HCT116 (cell line): Measurements from ENCODE around the gene GPRC5A.
A peak's percentile ranks its signal among the peaks of the same experiment; 100 is the strongest.

Experiments used
- ATF3 ChIP-seq: IDR thresholded peaks from 2 replicates; pipeline ENCODE4 v1.6.1; 2012
- CTCF ChIP-seq, 3 experiments: fragments of 200-600 bp in 1 of 3; sonication (generic) in 1 of 3; IDR thresholded peaks in 2 of 3; conservative IDR thresholded peaks in 1 of 3; 2 replicates each; pipeline ENCODE4 v1.5.1; 2012 to 2017; ENCODE audit warnings: low read depth in 2 of 3, low read length in 2 of 3, antibody characterized with exemption in 1 of 3, borderline replicate concordance in 1 of 3, control low read depth in 1 of 3, mild to moderate bottlenecking in 1 of 3, mixed read lengths in 1 of 3, mixed run types in 1 of 3, moderate library complexity in 1 of 3; ENCODE audit not compliant: insufficient read depth in 1 of 3
- EZH2 ChIP-seq: fragments of 200-600 bp; sonication (generic); IDR thresholded peaks from 2 replicates; pipeline ENCODE4 v1.6.1; 2017; ENCODE audit warnings: antibody characterized with exemption, mixed run types
- EZH2phosphoT487 ChIP-seq: fragments of 200-600 bp; IDR thresholded peaks from 2 replicates; pipeline ENCODE4 v1.6.1; 2018; ENCODE audit warnings: antibody characterized with exemption, borderline replicate concordance
- FOSL1 ChIP-seq: IDR thresholded peaks from 2 replicates; pipeline ENCODE4 v1.6.1; 2012; ENCODE audit warnings: low read depth
- JUND ChIP-seq: IDR thresholded peaks from 2 replicates; pipeline ENCODE4 v1.6.1; 2012
- POLR2A ChIP-seq: IDR thresholded peaks from 2 replicates; pipeline ENCODE4 v1.7.0; 2011; ENCODE audit warnings: borderline replicate concordance; ENCODE audit not compliant: insufficient read depth, insufficient read length; ENCODE audit errors: extremely low read depth
- POLR2AphosphoS5 ChIP-seq: IDR thresholded peaks from 2 replicates; pipeline ENCODE4 v1.6.1; 2011; ENCODE audit warnings: mild to moderate bottlenecking, low read depth, low read length, moderate library complexity
- TCF7L2 ChIP-seq: IDR thresholded peaks from 2 replicates; pipeline ENCODE4 v1.7.0; 2011; ENCODE audit warnings: borderline replicate concordance, inconsistent platforms; ENCODE audit not compliant: insufficient read depth, insufficient read length; ENCODE audit errors: extremely low read depth
- ZNF274 ChIP-seq: fragments of 200-500 bp; sonication (Bioruptor generic); IDR thresholded peaks from 2 replicates; pipeline ENCODE4 v1.6.1; 2014; ENCODE audit warnings: mild to moderate bottlenecking, low read depth, low read length, inconsistent platforms

GRCh38 chr12:12892681-12893141 lies 1.3 kb downstream of the GPRC5A start:
- TF ChIP-seq POLR2A (no peak), POLR2AphosphoS5 (0 out of 2 replicates have a peak, but pooled peaks have one; percentile 36), EZH2 (no peak), CTCF (IDR thresholded peaks at IDR 0.05 in 2 of 3, conservative IDR thresholded peaks at IDR 0.05 in 1 of 3; ENCODE audit: borderline replicate concordance in 1 of 3, insufficient read depth in 1 of 3, low read depth in 2 of 3, low read length in 2 of 3) (no peak), TCF7L2 (no peak), ZNF274 (no peak), ATF3 (no peak), FOSL1 (no peak), EZH2phosphoT487 (no peak), JUND (no peak)
